Fibroblast of peridontal ligament (primary cell): Measurements from ENCODE around the gene ALPK3.

Experiments
- DNase-seq: peaks from one replicate; pipeline ENCODE4 v3.0.0-alpha.2; 2010; ENCODE audit errors: extremely low read depth

Gene ALPK3

GRCh38 chr15:84922530-84922929 lies 105.4 kb downstream of the ALPK3 start:
- DNase-seq = no peak
